Cardiac muscle cell (in vitro differentiated cells and primary cell): ENCODE results near the gene WDR72. TPM values are rescaled to one million over a fixed set of nuclear protein-coding genes. Genes with fewer than 3 reads are reported as not detected.

ENCODE experiments used
- DNase-seq, 2 donors: peaks; one replicate each; pipeline versions ENCODE4 v3.0.0 to v3.0.0-alpha.2; 2010 to 2017; ENCODE audit warnings: low read depth in 1 of 2, low spot score in 1 of 2
- H3K27ac ChIP-seq: fragments of 200-600 bp; sonication (generic); 2 replicates; pipeline ENCODE4 v1.5.1; 2016
- H3K27me3 ChIP-seq: fragments of 200-600 bp; sonication (generic); 2 replicates; pipeline ENCODE4 v1.6.0; 2016; ENCODE audit warnings: control low read depth
- H3K36me3 ChIP-seq: fragments of 200-600 bp; sonication (generic); 2 replicates; pipeline ENCODE4 v1.5.1; 2016; ENCODE audit warnings: control low read depth
- H3K4me1 ChIP-seq: fragments of 200-600 bp; sonication (generic); 2 replicates; pipeline ENCODE4 v1.8.1; 2017; ENCODE audit warnings: low read depth, mild to moderate bottlenecking, mixed run types
- H3K4me3 ChIP-seq: fragments of 200-600 bp; sonication (generic); 2 replicates; pipeline ENCODE4 v1.5.1; 2016; ENCODE audit warnings: mild to moderate bottlenecking
- H3K9me3 ChIP-seq: fragments of 200-600 bp; sonication (generic); 2 replicates; pipeline ENCODE4 v1.5.1; 2017; ENCODE audit warnings: low read depth, mild to moderate bottlenecking, control low read depth
- polyA plus RNA-seq: library from polyadenylated mRNA; unstranded; fragments of >200 nt; fragmentation: Nextera tagmentation; extraction: Ambion mirVana; gene quantifications from 2 replicates; pipeline ENCODE4 v1.2.1, GENCODE V29; 2016
- total RNA-seq: library from RNA; depleted of rRNA; stranded (reverse); fragments of >200 nt; gene quantifications from 2 replicates; pipeline ENCODE4 v1.2.3, GENCODE V29; 2016
- TF ChIP-seq, protein P1 (sequence below): IDR thresholded peaks from 2 replicates; pipeline ENCODE4 v1.5.1; 2012; ENCODE audit warnings: low read depth, mild to moderate bottlenecking, low read length

WDR72 gene
- total and polyA plus RNA-seq, 2 experiments from 2014 or later: 4.5 to 8.9 TPM

DNA sequence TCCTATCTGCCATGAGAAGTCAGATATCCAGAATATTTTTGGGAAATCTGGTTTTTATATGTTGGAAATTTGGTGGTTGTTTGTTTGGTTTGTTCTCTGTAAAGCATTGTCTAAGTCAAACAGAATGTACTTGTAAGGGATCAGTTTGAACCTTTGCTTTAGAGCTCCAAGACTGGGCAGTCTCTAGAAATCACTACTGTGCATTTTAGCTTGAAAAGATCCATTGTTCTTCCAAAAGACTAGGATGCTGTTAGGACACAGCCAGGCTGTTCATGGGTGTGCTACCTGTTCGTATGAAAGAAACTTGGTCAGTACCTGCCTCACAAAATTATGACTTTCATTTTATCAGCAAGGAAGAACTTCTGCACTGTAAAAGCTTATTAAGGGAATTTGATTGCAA lies 182.6 kb downstream of the WDR72 start:
- no peak overlapping the region for H3K27ac ChIP-seq
- H3K27me3 ChIP-seq: no peaks in the 10 kb centered on the region
- no peak for DNase-seq
- H3K4me3 ChIP-seq: no peak overlapping the region
- H3K4me1 ChIP-seq: no peaks in the 10 kb centered on the region
- no peaks in the 10 kb centered on the region for H3K36me3 ChIP-seq
- H3K9me3 ChIP-seq: no peaks in the 10 kb centered on the region
- TF ChIP-seq, protein P1, sequence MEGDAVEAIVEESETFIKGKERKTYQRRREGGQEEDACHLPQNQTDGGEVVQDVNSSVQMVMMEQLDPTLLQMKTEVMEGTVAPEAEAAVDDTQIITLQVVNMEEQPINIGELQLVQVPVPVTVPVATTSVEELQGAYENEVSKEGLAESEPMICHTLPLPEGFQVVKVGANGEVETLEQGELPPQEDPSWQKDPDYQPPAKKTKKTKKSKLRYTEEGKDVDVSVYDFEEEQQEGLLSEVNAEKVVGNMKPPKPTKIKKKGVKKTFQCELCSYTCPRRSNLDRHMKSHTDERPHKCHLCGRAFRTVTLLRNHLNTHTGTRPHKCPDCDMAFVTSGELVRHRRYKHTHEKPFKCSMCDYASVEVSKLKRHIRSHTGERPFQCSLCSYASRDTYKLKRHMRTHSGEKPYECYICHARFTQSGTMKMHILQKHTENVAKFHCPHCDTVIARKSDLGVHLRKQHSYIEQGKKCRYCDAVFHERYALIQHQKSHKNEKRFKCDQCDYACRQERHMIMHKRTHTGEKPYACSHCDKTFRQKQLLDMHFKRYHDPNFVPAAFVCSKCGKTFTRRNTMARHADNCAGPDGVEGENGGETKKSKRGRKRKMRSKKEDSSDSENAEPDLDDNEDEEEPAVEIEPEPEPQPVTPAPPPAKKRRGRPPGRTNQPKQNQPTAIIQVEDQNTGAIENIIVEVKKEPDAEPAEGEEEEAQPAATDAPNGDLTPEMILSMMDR: no peak

DNA sequence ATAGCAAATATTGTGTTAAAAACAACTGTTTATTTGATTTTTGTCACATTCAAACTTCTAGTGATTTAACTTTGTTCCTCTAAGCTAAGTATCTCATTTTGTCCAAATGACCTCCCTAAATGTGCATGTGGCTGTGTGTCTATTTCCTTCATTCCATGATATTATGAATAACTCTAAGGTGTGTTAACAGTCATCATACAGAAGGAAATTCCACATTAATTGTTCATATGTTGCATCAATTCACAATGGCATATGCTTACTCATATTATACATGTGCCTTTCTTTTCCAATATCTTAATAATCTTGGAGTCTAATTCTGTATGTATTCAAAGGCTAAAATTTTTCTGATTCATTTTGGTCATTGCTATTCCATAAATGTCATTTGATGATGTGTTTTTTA lies 186.4 kb downstream of the WDR72 start:
- no peak overlapping the region for H3K27ac ChIP-seq

DNA sequence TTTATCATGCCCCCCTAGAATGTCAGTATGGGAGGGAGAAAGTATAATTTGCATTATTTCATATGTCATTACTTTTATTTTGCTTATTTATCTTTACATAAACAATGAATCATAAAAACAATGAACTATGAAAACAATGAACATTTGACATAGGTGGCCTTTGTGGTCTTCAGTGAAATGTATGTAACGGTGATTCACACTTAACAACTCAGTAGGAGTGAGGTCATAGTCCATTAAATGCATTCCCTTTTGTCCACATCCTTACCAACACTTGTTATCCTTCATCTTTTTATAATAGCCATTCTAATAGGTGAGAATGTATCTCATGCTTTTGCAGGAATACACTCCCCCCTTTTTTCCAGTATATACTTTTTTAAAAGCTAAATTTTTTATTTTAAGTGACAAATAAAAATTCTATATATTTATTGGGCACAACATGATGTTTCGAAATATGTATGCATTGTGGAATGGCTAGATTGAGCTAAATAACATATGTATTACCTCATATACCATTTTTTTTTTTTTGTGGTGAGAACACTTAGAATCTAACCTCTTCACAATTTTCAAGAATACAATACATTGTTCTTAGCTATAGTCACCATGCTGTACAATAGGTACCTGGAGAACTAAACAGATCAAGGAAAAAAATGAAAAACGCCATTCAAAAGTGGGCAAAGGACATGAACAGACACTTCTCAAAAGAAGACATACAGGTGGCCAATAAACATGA lies 189.5 kb downstream of the WDR72 start:
- H3K9me3 ChIP-seq: no peaks in the 10 kb centered on the region
- H3K4me1 ChIP-seq: no peaks in the 10 kb centered on the region
- no peak for DNase-seq
- H3K4me3 ChIP-seq: no peak overlapping the region
- no peaks in the 10 kb centered on the region for H3K27me3 ChIP-seq
- TF ChIP-seq, protein P1: no peak
- no peak overlapping the region for H3K27ac ChIP-seq
- H3K36me3 ChIP-seq: no peaks in the 10 kb centered on the region

More for the DNA sequence above, 186.4 kb downstream of the WDR72 start:
- no peak overlapping the region for H3K4me3 ChIP-seq
- DNase-seq: no peak
- no peaks in the 10 kb centered on the region for H3K36me3 ChIP-seq
- no peaks in the 10 kb centered on the region for H3K4me1 ChIP-seq
- no peaks in the 10 kb centered on the region for H3K27me3 ChIP-seq
- TF ChIP-seq, protein P1: no peak
- H3K9me3 ChIP-seq: no peaks in the 10 kb centered on the region

DNA sequence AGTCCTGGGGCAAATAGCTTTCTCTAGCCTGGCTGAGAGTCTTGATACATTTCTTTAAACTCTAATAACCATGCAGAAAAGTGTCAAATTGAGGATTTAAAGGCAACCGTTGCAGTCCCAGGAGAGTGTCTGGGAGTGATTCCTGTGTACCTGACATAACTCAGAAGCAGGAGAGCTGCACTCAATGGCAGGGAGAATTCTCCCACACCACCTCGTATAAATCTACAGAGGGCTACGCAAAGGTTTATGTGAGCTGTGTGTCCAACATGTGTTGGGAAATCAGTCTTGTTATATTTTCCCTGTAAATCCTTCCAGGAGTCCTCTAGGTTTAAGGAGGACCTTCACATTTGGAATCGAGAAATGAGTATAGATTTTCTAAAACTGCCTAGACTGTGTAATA lies 192.6 kb downstream of the WDR72 start:
- DNase-seq: no peak
- Histone ChIP-seq H3K4me1 (no peaks in the 10 kb centered on the region), H3K36me3 (no peaks in the 10 kb centered on the region), H3K27ac (no peak overlapping the region), H3K27me3 (no peaks in the 10 kb centered on the region), H3K4me3 (no peak overlapping the region), H3K9me3 (no peaks in the 10 kb centered on the region)
- TF ChIP-seq, protein P1: no peak

DNA sequence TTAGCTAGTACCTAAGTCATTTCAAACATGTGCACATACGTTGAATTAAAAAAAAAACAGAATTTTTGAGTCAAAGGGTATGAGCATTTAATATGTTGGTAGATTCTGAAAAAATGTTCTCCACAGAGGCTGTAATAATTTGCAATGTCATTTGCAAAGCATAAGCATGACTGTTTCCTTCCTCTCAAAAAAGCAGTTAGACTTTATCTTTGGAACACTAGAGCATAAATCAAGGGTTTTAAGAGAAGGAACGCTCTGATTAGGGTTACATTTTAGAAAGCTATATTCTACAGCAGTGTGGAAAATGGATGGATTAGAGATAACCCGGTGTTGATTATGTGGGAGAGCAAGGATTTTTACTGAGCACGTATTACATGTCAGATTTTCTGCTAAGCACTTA lies 193.7 kb downstream of the WDR72 start:
- no peak for DNase-seq
- Histone ChIP-seq H3K27ac (no peak overlapping the region), H3K9me3 (no peaks in the 10 kb centered on the region), H3K36me3 (no peaks in the 10 kb centered on the region), H3K4me3 (no peak overlapping the region), H3K27me3 (no peaks in the 10 kb centered on the region), H3K4me1 (no peaks in the 10 kb centered on the region)
- TF ChIP-seq, protein P1: no peak
